PC-3 (cell line): ENCODE data around the gene TOMM40L. TPM values are rescaled to one million over a fixed set of nuclear protein-coding genes. Genes with fewer than 3 reads are reported as not detected.

ENCODE experiments used
- ATAC-seq: fragments of 200-7000 bp; cut with Tn5 transposase; 2 replicates; pipeline ENCODE4 v1.9.1; 2020; ENCODE audit warnings: mild to moderate bottlenecking, moderate library complexity
- BruUV-seq: library from RNA; stranded (reverse); fragments of 400-500 nt; replicated peaks from 2 replicates; lab custom pipeline; 2021; lab: Mats Ljungman, UMichigan
- CTCF ChIA-PET: fragments of 300-600 bp; sonication (Branson Sonifier 250); formaldehyde crosslinking; loops from one replicate; lab custom pipeline; 2022; ENCODE audit warnings: antibody characterized with exemption; lab: Charles Lee
- POLR2A ChIA-PET: fragments of 300-600 bp; sonication (Branson Sonifier 250); formaldehyde crosslinking; loops from one replicate; lab custom pipeline; 2022; ENCODE audit warnings: antibody characterized with exemption; ENCODE audit not compliant: unreplicated experiment; lab: Charles Lee
- DNase-seq: peaks from one replicate; pipeline ENCODE4 v3.0.0-alpha.2; 2015
- H2AFZ ChIP-seq: fragments of 300-600 bp; sonication (generic); 2 replicates; pipeline ENCODE4 v1.6.0; 2016; ENCODE audit warnings: antibody characterized with exemption, low read length
- H3F3A ChIP-seq: fragments of 300-600 bp; sonication (generic); one replicate; pipeline ENCODE4 v1.6.0; 2017; ENCODE audit warnings: antibody characterized with exemption, low read length, control low read depth, mild to moderate bottlenecking; ENCODE audit not compliant: unreplicated experiment
- H3K27ac ChIP-seq: fragments of 300-600 bp; sonication (generic); 2 replicates; pipeline ENCODE4 v1.5.1; 2016; ENCODE audit warnings: mild to moderate bottlenecking, low read length
- H3K27me3 ChIP-seq: fragments of 300-600 bp; sonication (generic); 2 replicates; pipeline ENCODE4 v1.6.1; 2016; ENCODE audit warnings: low read length, mixed read lengths
- H3K36me3 ChIP-seq: fragments of 300-600 bp; sonication (generic); 2 replicates; pipeline ENCODE4 v1.6.1; 2016; ENCODE audit warnings: low read depth, mixed run types, low read length, mixed read lengths
- H3K4me1 ChIP-seq: fragments of 300-600 bp; sonication (generic); 2 replicates; pipeline ENCODE4 v1.5.1; 2016; ENCODE audit warnings: low read length; ENCODE audit not compliant: insufficient read depth
- H3K4me2 ChIP-seq: fragments of 300-600 bp; sonication (generic); 2 replicates; pipeline ENCODE4 v1.6.0; 2016; ENCODE audit warnings: low read length
- H3K4me3 ChIP-seq: fragments of 300-600 bp; sonication (generic); 2 replicates; pipeline ENCODE4 v1.5.1; 2016; ENCODE audit warnings: mild to moderate bottlenecking, low read length, mixed read lengths
- H3K79me2 ChIP-seq: fragments of 300-600 bp; sonication (generic); 2 replicates; pipeline ENCODE4 v1.6.1; 2017; ENCODE audit warnings: low read length, mixed read lengths
- H3K9ac ChIP-seq: fragments of 300-600 bp; sonication (generic); 2 replicates; pipeline ENCODE4 v1.6.0; 2016; ENCODE audit warnings: mild to moderate bottlenecking, low read length
- H3K9me2 ChIP-seq: fragments of 300-600 bp; sonication (generic); replicated peaks from 2 replicates; pipeline ENCODE4 v1.6.1; 2016; ENCODE audit warnings: mixed run types, low read length, mixed read lengths
- H3K9me3 ChIP-seq: fragments of 300-600 bp; sonication (generic); 2 replicates; pipeline ENCODE4 v1.6.1; 2016; ENCODE audit warnings: low read length, mixed read lengths
- H4K20me1 ChIP-seq: fragments of 300-600 bp; sonication (generic); 2 replicates; pipeline ENCODE4 v1.6.1; 2016; ENCODE audit warnings: low read length, mixed read lengths
- EZH2 ChIP-seq: fragments of 300-600 bp; sonication (generic); IDR thresholded peaks from one replicate; pipeline ENCODE4 v1.6.1; 2017; ENCODE audit warnings: antibody characterized with exemption, mild to moderate bottlenecking, low read length; ENCODE audit not compliant: unreplicated experiment
- EZH2phosphoT487 ChIP-seq: fragments of 300-600 bp; sonication (generic); IDR thresholded peaks from 2 replicates; pipeline ENCODE4 v1.6.1; 2018; ENCODE audit warnings: mild to moderate bottlenecking, antibody characterized with exemption, low read length, borderline replicate concordance
- intact Hi-C: fragments of 100-400 bp; cut with micrococcal nuclease; formaldehyde crosslinking; loops from 2 replicates; pipeline ENCODE4 v1.9.0; 2023
- total RNA-seq: library from RNA; depleted of rRNA; stranded (reverse); fragments of >200 nt; gene quantifications from 2 replicates; pipeline ENCODE4 v1.2.3, GENCODE V29; 2014
- TF ChIP-seq, protein P1 (sequence below): fragments of 300-600 bp; sonication (generic); conservative IDR thresholded peaks from 2 replicates; pipeline ENCODE4 v1.5.1; 2017; ENCODE audit warnings: antibody characterized with exemption, low read depth, mild to moderate bottlenecking, low read length

TOMM40L gene
- total RNA-seq, 1 experiment from 2014 or later = 23.2 TPM

DNA sequence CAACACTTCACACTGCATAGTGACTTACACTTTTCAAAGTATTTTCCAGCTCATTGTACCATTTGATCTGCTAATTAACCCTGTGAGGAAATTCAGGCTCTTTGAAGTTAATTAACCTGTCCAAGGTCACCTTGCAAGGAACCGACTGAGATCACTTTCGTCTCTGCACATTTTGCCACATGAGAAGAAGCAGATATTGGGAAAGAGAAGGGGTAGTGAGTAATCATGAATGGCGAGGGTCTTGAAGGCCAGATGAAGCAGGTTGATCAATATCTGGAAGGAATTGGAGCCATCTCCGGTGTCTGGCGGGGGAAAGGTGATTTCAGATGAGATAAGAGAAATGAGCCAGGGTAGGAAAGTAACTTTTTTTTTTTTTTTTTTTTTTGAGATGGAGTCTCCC lies 5.9 kb upstream of the TOMM40L start:
- no TSS peak for BruUV-seq
- Histone ChIP-seq H3K4me1 (peaks cover 3% of the 10 kb centered on the region; the same call in 1 of the 2 replicates), H4K20me1 (no peaks in the 10 kb centered on the region), H3K4me3 (no peak overlapping the region), H3K27ac (no peak overlapping the region), H2AFZ (no peak overlapping the region), H3F3A (no peaks in the 10 kb centered on the region), H3K9ac (no peak overlapping the region), H3K79me2 (no peaks in the 10 kb centered on the region), H3K9me2 (no peaks in the 10 kb centered on the region), H3K27me3 (no peaks in the 10 kb centered on the region), H3K9me3 (no peaks in the 10 kb centered on the region), H3K4me2 (no peak overlapping the region), H3K36me3 (peaks cover 3% of the 10 kb centered on the region; the same call in 1 of the 2 replicates)
- intact Hi-C loops = no loop called here
- ATAC-seq (no peak), DNase-seq (no peak)
- CTCF ChIA-PET = interaction anchor here (0.7 kb wide), 1 partner anchor 23 kb away, joined by 3 read pairs; no protein-coding TSS in a partner anchor
- TF ChIP-seq, protein P1, sequence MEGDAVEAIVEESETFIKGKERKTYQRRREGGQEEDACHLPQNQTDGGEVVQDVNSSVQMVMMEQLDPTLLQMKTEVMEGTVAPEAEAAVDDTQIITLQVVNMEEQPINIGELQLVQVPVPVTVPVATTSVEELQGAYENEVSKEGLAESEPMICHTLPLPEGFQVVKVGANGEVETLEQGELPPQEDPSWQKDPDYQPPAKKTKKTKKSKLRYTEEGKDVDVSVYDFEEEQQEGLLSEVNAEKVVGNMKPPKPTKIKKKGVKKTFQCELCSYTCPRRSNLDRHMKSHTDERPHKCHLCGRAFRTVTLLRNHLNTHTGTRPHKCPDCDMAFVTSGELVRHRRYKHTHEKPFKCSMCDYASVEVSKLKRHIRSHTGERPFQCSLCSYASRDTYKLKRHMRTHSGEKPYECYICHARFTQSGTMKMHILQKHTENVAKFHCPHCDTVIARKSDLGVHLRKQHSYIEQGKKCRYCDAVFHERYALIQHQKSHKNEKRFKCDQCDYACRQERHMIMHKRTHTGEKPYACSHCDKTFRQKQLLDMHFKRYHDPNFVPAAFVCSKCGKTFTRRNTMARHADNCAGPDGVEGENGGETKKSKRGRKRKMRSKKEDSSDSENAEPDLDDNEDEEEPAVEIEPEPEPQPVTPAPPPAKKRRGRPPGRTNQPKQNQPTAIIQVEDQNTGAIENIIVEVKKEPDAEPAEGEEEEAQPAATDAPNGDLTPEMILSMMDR = no peak
- TF ChIP-seq EZH2 (no peak), EZH2phosphoT487 (no peak)
- POLR2A ChIA-PET = no interaction called here

DNA sequence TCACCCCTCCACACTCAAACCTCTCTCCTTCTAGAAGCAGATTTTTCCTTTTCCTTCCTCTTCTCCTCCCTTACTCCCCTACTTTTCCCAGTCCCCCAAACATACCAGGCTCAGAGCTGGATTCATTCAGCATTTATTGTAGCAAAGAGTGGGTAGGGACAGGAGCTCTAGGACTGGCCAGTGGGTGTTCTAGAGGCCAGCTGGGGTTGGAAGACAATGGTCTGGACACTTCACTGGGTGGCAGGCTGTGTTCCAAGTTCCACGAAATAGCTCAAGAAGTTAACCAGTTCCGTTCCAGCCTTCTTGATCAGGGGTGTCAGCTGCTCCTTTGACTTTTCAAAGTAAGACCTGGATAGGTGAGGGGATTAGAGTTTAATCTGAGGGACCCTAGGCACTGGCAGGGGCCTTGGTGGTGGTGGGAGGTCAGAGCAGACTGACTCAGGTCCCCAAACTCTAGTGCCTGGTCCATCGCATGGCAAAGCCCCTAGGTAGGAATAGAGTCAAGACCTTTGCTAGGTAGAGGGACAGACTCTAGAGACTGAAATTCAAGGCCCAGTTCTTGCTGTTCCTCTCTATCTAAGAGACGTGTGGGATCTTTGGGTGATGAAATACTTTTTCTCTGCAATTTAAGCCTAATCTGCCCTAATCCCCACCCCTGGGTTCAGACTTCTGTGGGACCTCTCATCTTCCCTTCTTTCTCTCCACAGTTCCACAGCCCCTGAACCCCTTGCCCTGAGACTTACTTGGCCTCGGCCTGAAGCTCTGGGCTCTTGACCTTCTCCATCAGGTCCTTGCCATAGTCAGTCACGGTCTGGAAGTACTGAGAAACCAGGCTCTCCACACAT lies 3.5 kb upstream of the TOMM40L start:
- ChIA-PET CTCF (no interaction called here), POLR2A (no interaction called here)
- H3K27ac ChIP-seq = no peak overlapping the region
- no peak overlapping the region for H3K4me2 ChIP-seq
- DNase-seq (no peak), ATAC-seq (no peak)
- no peak overlapping the region for H3K4me3 ChIP-seq
- no peaks in the 10 kb centered on the region for H4K20me1 ChIP-seq
- no peaks in the 10 kb centered on the region for H3F3A ChIP-seq
- no peaks in the 10 kb centered on the region for H3K36me3 ChIP-seq
- H3K4me1 ChIP-seq = peaks cover 18% of the 10 kb centered on the region
- no peak overlapping the region for H3K9ac ChIP-seq
- intact Hi-C loops = no loop called here
- TF ChIP-seq EZH2phosphoT487 = no peak
- no peak for TF ChIP-seq EZH2
- TF ChIP-seq, protein P1 = no peak
- H3K9me3 ChIP-seq = no peaks in the 10 kb centered on the region
- H3K27me3 ChIP-seq = no peaks in the 10 kb centered on the region
- no TSS peak for BruUV-seq
- H3K9me2 ChIP-seq = no peaks in the 10 kb centered on the region
- H2AFZ ChIP-seq = no peak overlapping the region
- H3K79me2 ChIP-seq = peaks cover 12% of the 10 kb centered on the region
